GM12878 (cell line): ENCODE measurements around the gene LENEP. TPM values are rescaled to one million over a fixed set of nuclear protein-coding genes. Genes with fewer than 3 reads are reported as not detected.

Experiments used
- CBX5 ChIP-seq: sonication (generic); IDR thresholded peaks from 2 replicates; pipeline ENCODE4 v1.6.1; 2016; ENCODE audit warnings: low read depth, moderate library complexity, mild to moderate bottlenecking, inconsistent platforms
- CEBPB ChIP-seq, 2 experiments: fragments of 150-350 bp in 1 of 2; IDR thresholded peaks; 2 replicates each; pipeline ENCODE4 v1.6.1; 2012 to 2014; ENCODE audit warnings: low read depth in 2 of 2, low read length in 2 of 2, borderline replicate concordance in 1 of 2, inconsistent platforms in 1 of 2
- IRF5 ChIP-seq: fragments of 450-650 bp; IDR thresholded peaks from 2 replicates; pipeline ENCODE4 v1.6.1; 2017; ENCODE audit warnings: borderline replicate concordance
- MYC ChIP-seq: IDR thresholded peaks from 2 replicates; pipeline ENCODE4 v1.6.1; 2011; ENCODE audit warnings: mild to moderate bottlenecking, low read length, moderate library complexity, inconsistent platforms; ENCODE audit not compliant: insufficient read depth, insufficient replicate concordance, insufficient read length, severe bottlenecking
- POU2F2 ChIP-seq: IDR thresholded peaks from 3 replicates; pipeline ENCODE4 v1.6.1; 2011; ENCODE audit warnings: low read depth, mild to moderate bottlenecking, low read length, borderline replicate concordance
- RCOR1 ChIP-seq: conservative IDR thresholded peaks from 2 replicates; pipeline ENCODE4 v1.6.1; 2012; ENCODE audit warnings: low read depth, low read length, improper control_type of control experiment
- RFX5 ChIP-seq: IDR thresholded peaks from 2 replicates; pipeline ENCODE4 v1.6.1; 2011; ENCODE audit warnings: low read depth, low read length, improper control_type of control experiment
- SIN3A ChIP-seq: IDR thresholded peaks from 2 replicates; pipeline ENCODE4 v1.6.1; 2012; ENCODE audit warnings: low read depth, low read length, improper control_type of control experiment
- SMARCA5 ChIP-seq: fragments of 450-650 bp; IDR thresholded peaks from 2 replicates; pipeline ENCODE4 v1.6.1; 2017; ENCODE audit warnings: mild to moderate bottlenecking
- STAT3 ChIP-seq: IDR thresholded peaks from 2 replicates; pipeline ENCODE4 v1.6.1; 2011; ENCODE audit warnings: low read depth, low read length, improper control_type of control experiment
- SUPT20H ChIP-seq: IDR thresholded peaks from 2 replicates; pipeline ENCODE4 v1.6.1; 2011; ENCODE audit warnings: low read depth, mild to moderate bottlenecking, low read length, moderate library complexity, borderline replicate concordance; ENCODE audit not compliant: control insufficient read depth
- ZBTB40 ChIP-seq: fragments of 450-650 bp; IDR thresholded peaks from 2 replicates; pipeline ENCODE4 v1.6.1; 2016; ENCODE audit warnings: mild to moderate bottlenecking, moderate library complexity, borderline replicate concordance
- ZNF207 ChIP-seq: fragments of 450-650 bp; IDR thresholded peaks from 2 replicates; pipeline ENCODE4 v1.6.1; 2014; ENCODE audit warnings: antibody characterized with exemption, mild to moderate bottlenecking, borderline replicate concordance
- polyA plus RNA-seq, 11 experiments: library from polyadenylated mRNA; depleted of rRNA in 4 of 11; unstranded in 6 of 11; stranded (reverse) in 5 of 11; fragments of >200 nt; fragmentation: Nextera tagmentation in 4 of 11; fragmentation: Illumina TruSeq in 1 of 11; extraction: Ambion mirVana in 4 of 11; extraction: Trizol in 1 of 11; gene quantifications; 1 replicate in 1 of 11; 2 replicates in 10 of 11; pipeline versions ENCODE4 v1.2.1 to v1.2.3, GENCODE V29; 2011 to 2016; ENCODE audit warnings: inconsistent platforms in 2 of 11, missing spikeins in 2 of 11, low read depth in 1 of 11
- total RNA-seq, 4 experiments: library from RNA; depleted of rRNA in 3 of 4; stranded (reverse); fragments of >200 nt in 3 of 4; fragmentation: Illumina TruSeq in 1 of 4; extraction: Trizol in 1 of 4; gene quantifications; 2 replicates each; pipeline versions ENCODE4 v1.2.1 to v1.2.3, GENCODE V29; 2013 to 2021
- TF ChIP-seq, protein P1 (sequence below): fragments of 150-350 bp; IDR thresholded peaks from 2 replicates; pipeline ENCODE4 v1.6.1; 2016; ENCODE audit warnings: low read depth, low read length
- TF ChIP-seq, protein P2 (sequence below): fragments of 450-650 bp; IDR thresholded peaks from 2 replicates; pipeline ENCODE4 v1.6.1; 2017; ENCODE audit warnings: antibody characterized with exemption, mild to moderate bottlenecking, moderate library complexity
- TF ChIP-seq, protein P3 (sequence below): IDR thresholded peaks from 2 replicates; pipeline ENCODE4 v1.6.1; 2012; ENCODE audit warnings: low read depth, low read length, improper control_type of control experiment

LENEP gene
- total and polyA plus RNA-seq, 10 of the 15 experiments (the other 5 are each of a cell fraction or from before 2014, with no cell fraction given) = 0.27 to 1.1 (median 0.64) TPM; not detected in 7

- TF ChIP-seq IRF5 = no peak
- no peak for TF ChIP-seq RCOR1
- TF ChIP-seq POU2F2 = no peak; the same call in 2 of the 3 replicates
- no peak for TF ChIP-seq CBX5
- TF ChIP-seq, protein P1, sequence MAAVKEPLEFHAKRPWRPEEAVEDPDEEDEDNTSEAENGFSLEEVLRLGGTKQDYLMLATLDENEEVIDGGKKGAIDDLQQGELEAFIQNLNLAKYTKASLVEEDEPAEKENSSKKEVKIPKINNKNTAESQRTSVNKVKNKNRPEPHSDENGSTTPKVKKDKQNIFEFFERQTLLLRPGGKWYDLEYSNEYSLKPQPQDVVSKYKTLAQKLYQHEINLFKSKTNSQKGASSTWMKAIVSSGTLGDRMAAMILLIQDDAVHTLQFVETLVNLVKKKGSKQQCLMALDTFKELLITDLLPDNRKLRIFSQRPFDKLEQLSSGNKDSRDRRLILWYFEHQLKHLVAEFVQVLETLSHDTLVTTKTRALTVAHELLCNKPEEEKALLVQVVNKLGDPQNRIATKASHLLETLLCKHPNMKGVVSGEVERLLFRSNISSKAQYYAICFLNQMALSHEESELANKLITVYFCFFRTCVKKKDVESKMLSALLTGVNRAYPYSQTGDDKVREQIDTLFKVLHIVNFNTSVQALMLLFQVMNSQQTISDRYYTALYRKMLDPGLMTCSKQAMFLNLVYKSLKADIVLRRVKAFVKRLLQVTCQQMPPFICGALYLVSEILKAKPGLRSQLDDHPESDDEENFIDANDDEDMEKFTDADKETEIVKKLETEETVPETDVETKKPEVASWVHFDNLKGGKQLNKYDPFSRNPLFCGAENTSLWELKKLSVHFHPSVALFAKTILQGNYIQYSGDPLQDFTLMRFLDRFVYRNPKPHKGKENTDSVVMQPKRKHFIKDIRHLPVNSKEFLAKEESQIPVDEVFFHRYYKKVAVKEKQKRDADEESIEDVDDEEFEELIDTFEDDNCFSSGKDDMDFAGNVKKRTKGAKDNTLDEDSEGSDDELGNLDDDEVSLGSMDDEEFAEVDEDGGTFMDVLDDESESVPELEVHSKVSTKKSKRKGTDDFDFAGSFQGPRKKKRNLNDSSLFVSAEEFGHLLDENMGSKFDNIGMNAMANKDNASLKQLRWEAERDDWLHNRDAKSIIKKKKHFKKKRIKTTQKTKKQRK = peak; percentile 86
- no peak for TF ChIP-seq STAT3
- TF ChIP-seq, protein P2, sequence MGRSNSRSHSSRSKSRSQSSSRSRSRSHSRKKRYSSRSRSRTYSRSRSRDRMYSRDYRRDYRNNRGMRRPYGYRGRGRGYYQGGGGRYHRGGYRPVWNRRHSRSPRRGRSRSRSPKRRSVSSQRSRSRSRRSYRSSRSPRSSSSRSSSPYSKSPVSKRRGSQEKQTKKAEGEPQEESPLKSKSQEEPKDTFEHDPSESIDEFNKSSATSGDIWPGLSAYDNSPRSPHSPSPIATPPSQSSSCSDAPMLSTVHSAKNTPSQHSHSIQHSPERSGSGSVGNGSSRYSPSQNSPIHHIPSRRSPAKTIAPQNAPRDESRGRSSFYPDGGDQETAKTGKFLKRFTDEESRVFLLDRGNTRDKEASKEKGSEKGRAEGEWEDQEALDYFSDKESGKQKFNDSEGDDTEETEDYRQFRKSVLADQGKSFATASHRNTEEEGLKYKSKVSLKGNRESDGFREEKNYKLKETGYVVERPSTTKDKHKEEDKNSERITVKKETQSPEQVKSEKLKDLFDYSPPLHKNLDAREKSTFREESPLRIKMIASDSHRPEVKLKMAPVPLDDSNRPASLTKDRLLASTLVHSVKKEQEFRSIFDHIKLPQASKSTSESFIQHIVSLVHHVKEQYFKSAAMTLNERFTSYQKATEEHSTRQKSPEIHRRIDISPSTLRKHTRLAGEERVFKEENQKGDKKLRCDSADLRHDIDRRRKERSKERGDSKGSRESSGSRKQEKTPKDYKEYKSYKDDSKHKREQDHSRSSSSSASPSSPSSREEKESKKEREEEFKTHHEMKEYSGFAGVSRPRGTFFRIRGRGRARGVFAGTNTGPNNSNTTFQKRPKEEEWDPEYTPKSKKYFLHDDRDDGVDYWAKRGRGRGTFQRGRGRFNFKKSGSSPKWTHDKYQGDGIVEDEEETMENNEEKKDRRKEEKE = no peak
- TF ChIP-seq SIN3A = peak; percentile 100
- TF ChIP-seq CEBPB (IDR thresholded peaks at IDR 0.05; ENCODE audit: borderline replicate concordance in 1 of 2, low read depth in 2 of 2, low read length in 2 of 2) = no peak
- TF ChIP-seq MYC = peak; percentile 67
- TF ChIP-seq SUPT20H = no peak
- peak; percentile 99 for TF ChIP-seq ZBTB40
- TF ChIP-seq RFX5 = peak; percentile 61; the same call in 1 of the 2 replicates
- TF ChIP-seq ZNF207 = peak; percentile 76; the same call in 1 of the 2 replicates
- TF ChIP-seq SMARCA5 = no peak
- TF ChIP-seq, protein P3, sequence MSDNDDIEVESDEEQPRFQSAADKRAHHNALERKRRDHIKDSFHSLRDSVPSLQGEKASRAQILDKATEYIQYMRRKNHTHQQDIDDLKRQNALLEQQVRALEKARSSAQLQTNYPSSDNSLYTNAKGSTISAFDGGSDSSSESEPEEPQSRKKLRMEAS = peak; percentile 98
Measured at GRCh38 chr1:154974102-154974807, 19.1 kb upstream of the LENEP start, which contains the start of gene CKS1B (continued).
